ENCODE data around the gene ADI1. TPM values are rescaled to one million over a fixed set of nuclear protein-coding genes. Genes with fewer than 3 reads are reported as not detected.

ADI1 gene
- total and polyA plus RNA-seq, 2 experiments from 2014 or later: 77.7 to 140 TPM

DNA sequence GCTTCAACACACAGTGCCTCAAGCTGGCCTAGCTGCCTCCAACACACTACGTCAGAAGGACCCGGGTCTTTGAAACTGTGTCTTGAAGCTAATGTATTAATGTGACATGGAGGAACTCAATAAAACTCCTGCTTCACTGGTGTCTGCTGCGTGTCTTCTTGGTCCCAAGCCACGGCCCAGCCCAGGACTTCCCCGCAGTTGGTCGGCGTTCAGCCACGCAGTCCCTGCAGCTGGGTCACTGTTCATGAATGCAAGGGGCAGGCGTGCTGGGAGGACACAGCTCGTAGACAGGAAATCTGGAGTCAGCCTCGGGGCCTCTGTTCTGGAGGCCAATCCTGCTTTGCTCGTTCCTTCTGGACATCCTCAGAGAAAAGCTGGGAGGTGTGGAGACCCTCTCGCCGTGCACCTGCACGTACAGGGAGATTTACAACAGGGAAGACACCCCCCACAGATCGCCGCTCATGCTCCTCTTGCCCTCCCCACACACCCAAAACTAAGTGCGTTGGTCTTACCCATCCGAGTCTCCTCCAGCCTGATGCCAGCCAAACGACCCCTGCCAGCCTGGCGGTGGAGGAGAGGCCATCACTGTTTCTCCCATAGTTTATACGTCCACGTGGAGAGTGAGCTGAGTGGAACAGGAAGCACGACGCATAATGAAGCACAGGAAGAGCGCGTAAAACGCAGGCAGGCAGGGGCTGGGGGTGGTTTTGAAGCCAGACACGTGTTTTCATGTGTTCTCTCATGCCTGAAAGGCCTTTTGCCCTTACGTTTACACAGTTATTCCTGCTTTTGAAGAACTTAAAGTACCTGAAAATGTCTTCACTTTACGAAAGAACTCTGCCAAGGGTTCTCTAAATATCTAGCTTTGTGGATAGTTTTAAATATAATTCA, 39.7 kb downstream of the ADI1 start:
- Histone ChIP-seq H3K4me1 (ENCODE audit: insufficient read depth) (no peaks in the 10 kb centered on the region), H4K20me1 (ENCODE audit: insufficient read depth) (no peaks in the 10 kb centered on the region), H3K4me3 (no peak overlapping the region), H3K9me3 (ENCODE audit: low read depth) (no peaks in the 10 kb centered on the region), H3K9me2 (ENCODE audit: insufficient read depth) (no peaks in the 10 kb centered on the region), H3K36me3 (ENCODE audit: low read depth) (no peaks in the 10 kb centered on the region), H3K27me3 (replicated peaks; ENCODE audit: insufficient read depth) (no peaks in the 10 kb centered on the region), H2AFZ (no peak overlapping the region), H3K4me2 (ENCODE audit: unreplicated experiment) (no peak overlapping the region), H3F3A (ENCODE audit: insufficient read depth) (no peaks in the 10 kb centered on the region), H3K9ac (no peak overlapping the region), H3K79me2 (ENCODE audit: insufficient read depth) (no peaks in the 10 kb centered on the region), H3K27ac (no peak overlapping the region)
- TF ChIP-seq EZH2phosphoT487 (IDR thresholded peaks at IDR 0.05; ENCODE audit: insufficient read depth, low read depth) (no peak), EZH2 (IDR thresholded peaks at IDR 0.05; ENCODE audit: insufficient read depth, poor library complexity, severe bottlenecking) (no peak)
- whole genome bisulfite sequencing, 2 experiments (ENCODE audit: low coverage in 1 of 2, low lambda C conversion rate in 2 of 2, missing lambda C conversion rate in 2 of 2): 83 to 87% methylated on average over 31 of the region's 31 CpGs
- in situ Hi-C loops (cut with MboI): no loop called here
- no peak for DNase-seq

- H3K9me2 ChIP-seq (ENCODE audit: insufficient read depth): no peaks in the 10 kb centered on the region
- no peak overlapping the region for H3K27ac ChIP-seq
- no peaks in the 10 kb centered on the region for H4K20me1 ChIP-seq (ENCODE audit: insufficient read depth)
- H3K79me2 ChIP-seq (ENCODE audit: insufficient read depth): no peaks in the 10 kb centered on the region
- no peaks in the 10 kb centered on the region for H3K4me1 ChIP-seq (ENCODE audit: insufficient read depth)
- no peak for DNase-seq
- H3K9ac ChIP-seq: no peak overlapping the region
- H3K4me2 ChIP-seq (ENCODE audit: unreplicated experiment): no peak overlapping the region
- no peak for TF ChIP-seq EZH2phosphoT487 (IDR thresholded peaks at IDR 0.05; ENCODE audit: insufficient read depth, low read depth)
- no peak for TF ChIP-seq EZH2 (IDR thresholded peaks at IDR 0.05; ENCODE audit: insufficient read depth, poor library complexity, severe bottlenecking)
- H3K9me3 ChIP-seq (ENCODE audit: low read depth): no peaks in the 10 kb centered on the region
- no peaks in the 10 kb centered on the region for H3K27me3 ChIP-seq (replicated peaks; ENCODE audit: insufficient read depth)
- 91 to 95% methylated on average over 19 of the region's 19 CpGs for WGBS, 2 experiments (ENCODE audit: low coverage in 1 of 2, low lambda C conversion rate in 2 of 2, missing lambda C conversion rate in 2 of 2)
- no peak overlapping the region for H3K4me3 ChIP-seq
- no peaks in the 10 kb centered on the region for H3F3A ChIP-seq (ENCODE audit: insufficient read depth)
- in situ Hi-C loops (cut with MboI): no loop called here
- H2AFZ ChIP-seq: no peak overlapping the region
- H3K36me3 ChIP-seq (ENCODE audit: low read depth): no peaks in the 10 kb centered on the region
These were observed 40.4 kb downstream of the ADI1 start for GRCh38 chr2:3478846-3479385.

- H3K4me3 ChIP-seq: no peak overlapping the region
- H3F3A ChIP-seq (ENCODE audit: insufficient read depth): no peaks in the 10 kb centered on the region
- H3K79me2 ChIP-seq (ENCODE audit: insufficient read depth): no peaks in the 10 kb centered on the region
- no peaks in the 10 kb centered on the region for H3K27me3 ChIP-seq (replicated peaks; ENCODE audit: insufficient read depth)
- no peaks in the 10 kb centered on the region for H3K36me3 ChIP-seq (ENCODE audit: low read depth)
- no peak overlapping the region for H3K4me2 ChIP-seq (ENCODE audit: unreplicated experiment)
- no peak overlapping the region for H3K27ac ChIP-seq
- H4K20me1 ChIP-seq (ENCODE audit: insufficient read depth): no peaks in the 10 kb centered on the region
- DNase-seq: no peak
- TF ChIP-seq EZH2 (IDR thresholded peaks at IDR 0.05; ENCODE audit: insufficient read depth, poor library complexity, severe bottlenecking) (no peak), EZH2phosphoT487 (IDR thresholded peaks at IDR 0.05; ENCODE audit: insufficient read depth, low read depth) (no peak)
- WGBS, 2 experiments (ENCODE audit: low coverage in 1 of 2, low lambda C conversion rate in 2 of 2, missing lambda C conversion rate in 2 of 2): 92 to 96% methylated on average over 5 of the region's 5 CpGs
- no peak overlapping the region for H3K9ac ChIP-seq
- no peaks in the 10 kb centered on the region for H3K9me2 ChIP-seq (ENCODE audit: insufficient read depth)
- no peak overlapping the region for H2AFZ ChIP-seq
- in situ Hi-C loops (cut with MboI): no loop called here
- no peaks in the 10 kb centered on the region for H3K9me3 ChIP-seq (ENCODE audit: low read depth)
- no peaks in the 10 kb centered on the region for H3K4me1 ChIP-seq (ENCODE audit: insufficient read depth)
These were observed 42.4 kb downstream of the ADI1 start for GRCh38 chr2:3476985-3477327.

DNA sequence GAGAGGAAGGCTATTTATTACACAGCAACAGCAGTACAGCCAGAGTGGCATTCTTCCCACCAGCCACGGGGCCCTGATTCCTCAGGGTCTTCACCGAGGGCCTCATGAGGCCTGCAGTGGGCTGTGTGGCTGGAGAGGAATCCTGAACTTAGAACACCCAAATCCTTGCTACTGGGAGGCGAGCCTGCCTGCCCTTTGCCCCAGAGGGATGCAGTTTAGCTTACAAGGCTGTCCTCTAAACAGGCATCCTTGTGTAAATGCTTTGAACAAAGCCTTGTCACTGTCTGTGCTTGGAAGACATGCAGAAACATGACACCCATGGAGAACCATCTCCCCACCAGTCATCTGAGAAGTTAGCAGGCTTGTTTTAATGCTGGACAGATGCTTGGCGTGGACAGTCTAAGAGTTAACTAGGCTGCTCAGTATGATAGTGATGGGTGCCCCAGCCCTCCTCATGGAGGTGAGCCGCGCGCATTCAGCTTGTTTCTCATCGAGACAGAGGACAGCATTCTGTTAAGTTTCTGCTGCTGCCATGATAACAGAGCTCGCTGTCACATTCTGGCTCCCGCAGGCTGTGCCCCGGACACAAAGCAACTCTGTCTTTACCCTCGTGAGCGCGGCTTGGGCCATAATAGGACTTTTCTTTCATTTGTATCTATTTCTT, 42.9 kb downstream of the ADI1 start:
- no peak overlapping the region for H3K9ac ChIP-seq
- H3K4me2 ChIP-seq (ENCODE audit: unreplicated experiment): no peak overlapping the region
- no peaks in the 10 kb centered on the region for H3K9me3 ChIP-seq (ENCODE audit: low read depth)
- DNase-seq: no peak
- H3K4me3 ChIP-seq: no peak overlapping the region
- no peaks in the 10 kb centered on the region for H3K9me2 ChIP-seq (ENCODE audit: insufficient read depth)
- in situ Hi-C loops (cut with MboI): no loop called here
- H3K36me3 ChIP-seq (ENCODE audit: low read depth): no peaks in the 10 kb centered on the region
- WGBS, 2 experiments (ENCODE audit: low coverage in 1 of 2, low lambda C conversion rate in 2 of 2, missing lambda C conversion rate in 2 of 2): 71 to 76% methylated on average over 14 of the region's 14 CpGs
- no peaks in the 10 kb centered on the region for H4K20me1 ChIP-seq (ENCODE audit: insufficient read depth)
- H3K4me1 ChIP-seq (ENCODE audit: insufficient read depth): no peaks in the 10 kb centered on the region
- no peak overlapping the region for H2AFZ ChIP-seq
- no peak overlapping the region for H3K27ac ChIP-seq
- H3K79me2 ChIP-seq (ENCODE audit: insufficient read depth): no peaks in the 10 kb centered on the region
- H3K27me3 ChIP-seq (replicated peaks; ENCODE audit: insufficient read depth): no peaks in the 10 kb centered on the region
- TF ChIP-seq EZH2 (IDR thresholded peaks at IDR 0.05; ENCODE audit: insufficient read depth, poor library complexity, severe bottlenecking) (no peak), EZH2phosphoT487 (IDR thresholded peaks at IDR 0.05; ENCODE audit: insufficient read depth, low read depth) (no peak)
- H3F3A ChIP-seq (ENCODE audit: insufficient read depth): no peaks in the 10 kb centered on the region
